ENCODE results near the gene STK10.

Gene STK10

GRCh38 chr5:172146748-172147092 is 41.3 kb downstream of the STK10 start:
- no peak for ATAC-seq
- TF ChIP-seq CSDC2 (CRISPR knock-in tag; IDR thresholded peaks at IDR 0.05): no peak
- TF ChIP-seq TCF4 (CRISPR knock-in tag; IDR thresholded peaks at IDR 0.05; ENCODE audit: borderline replicate concordance): no peak
- no peak for TF ChIP-seq TSHZ2 (CRISPR knock-in tag; IDR thresholded peaks at IDR 0.05)
- no peak for TF ChIP-seq POU6F1 (CRISPR knock-in tag; IDR thresholded peaks at IDR 0.05; ENCODE audit: borderline replicate concordance, low read depth)
- no peak for TF ChIP-seq ARNTL (CRISPR knock-in tag; IDR thresholded peaks at IDR 0.05; ENCODE audit: borderline replicate concordance, low read depth)
- TF ChIP-seq PATZ1 (CRISPR knock-in tag; IDR thresholded peaks at IDR 0.05; ENCODE audit: borderline replicate concordance): no peak
- no peak for TF ChIP-seq ZNF565 (CRISPR knock-in tag; conservative IDR thresholded peaks at IDR 0.05; ENCODE audit: low read depth)
- no peak for TF ChIP-seq SNAI2 (CRISPR knock-in tag; IDR thresholded peaks at IDR 0.05)
- TF ChIP-seq ZNF70 (CRISPR knock-in tag; IDR thresholded peaks at IDR 0.05): no peak
- TF ChIP-seq GLIS3 (CRISPR knock-in tag; IDR thresholded peaks at IDR 0.05): no peak
- no peak for TF ChIP-seq ESRRG (CRISPR knock-in tag; IDR thresholded peaks at IDR 0.05)
- no peak for TF ChIP-seq BACH2 (CRISPR knock-in tag; IDR thresholded peaks at IDR 0.05; ENCODE audit: borderline replicate concordance)
- no peak for TF ChIP-seq PPARA (CRISPR knock-in tag; IDR thresholded peaks at IDR 0.05; ENCODE audit: borderline replicate concordance)
- no peak for TF ChIP-seq ZFP3 (CRISPR knock-in tag; IDR thresholded peaks at IDR 0.05)

GRCh38 chr5:172145870-172146747 is 41.9 kb downstream of the STK10 start:
- ATAC-seq: no peak

More at GRCh38 chr5:172145870-172146747, 41.9 kb downstream of the STK10 start:
- no peak for TF ChIP-seq TSHZ2 (CRISPR knock-in tag; IDR thresholded peaks at IDR 0.05)
